PC-9 (cell line): ENCODE measurements around the gene ABCF3. TPM values are rescaled to one million over a fixed set of nuclear protein-coding genes. Genes with fewer than 3 reads are reported as not detected.

Experiments used
- BruUV-seq: library from RNA; stranded (reverse); fragments of 400-500 nt; replicated peaks from 2 replicates; lab custom pipeline; 2021; lab: Mats Ljungman, UMichigan
- CTCF ChIA-PET: fragments of 300-600 bp; sonication (Branson Sonifier 250); formaldehyde crosslinking; loops from one replicate; lab custom pipeline; 2022; ENCODE audit warnings: antibody characterized with exemption; lab: Charles Lee
- POLR2A ChIA-PET: fragments of 300-600 bp; sonication (Branson Sonifier 250); formaldehyde crosslinking; loops from one replicate; lab custom pipeline; 2022; ENCODE audit warnings: antibody characterized with exemption; ENCODE audit not compliant: unreplicated experiment; lab: Charles Lee
- DNase-seq, 2 experiments: peaks; one replicate each; pipeline versions ENCODE4 v3.0.0 to v3.0.0-alpha.2; 2015 to 2022; ENCODE audit warnings: mixed read lengths in 1 of 2
- H2AFZ ChIP-seq: fragments of 200-600 bp; sonication (generic); 2 replicates; pipeline ENCODE4 v1.8.1; 2017; ENCODE audit warnings: antibody characterized with exemption
- H3F3A ChIP-seq: fragments of 200-600 bp; sonication (generic); 2 replicates; pipeline ENCODE4 v1.8.1; 2017; ENCODE audit warnings: antibody characterized with exemption, mild to moderate bottlenecking, low read depth; ENCODE audit not compliant: insufficient read depth
- H3K27ac ChIP-seq: fragments of 200-600 bp; sonication (generic); 2 replicates; pipeline ENCODE4 v1.6.1; 2016; ENCODE audit warnings: mixed run types
- H3K27me3 ChIP-seq: fragments of 200-600 bp; sonication (generic); 2 replicates; pipeline ENCODE4 v1.6.1; 2016; ENCODE audit warnings: low read depth, mixed run types; ENCODE audit not compliant: insufficient read depth
- H3K36me3 ChIP-seq: fragments of 200-600 bp; sonication (generic); 2 replicates; pipeline ENCODE4 v1.6.1; 2016; ENCODE audit warnings: low read depth, mixed run types
- H3K4me1 ChIP-seq: fragments of 200-600 bp; sonication (generic); replicated peaks from 2 replicates; pipeline ENCODE4 v1.6.1; 2016; ENCODE audit warnings: mixed run types; ENCODE audit not compliant: insufficient read depth
- H3K4me2 ChIP-seq: fragments of 200-600 bp; sonication (generic); 2 replicates; pipeline ENCODE4 v1.6.1; 2017; ENCODE audit warnings: mixed run types
- H3K4me3 ChIP-seq: fragments of 200-600 bp; sonication (generic); 2 replicates; pipeline ENCODE4 v1.6.1; 2016; ENCODE audit warnings: mixed run types
- H3K79me2 ChIP-seq: fragments of 200-600 bp; sonication (generic); 2 replicates; pipeline ENCODE4 v1.6.1; 2017; ENCODE audit warnings: low read depth, mixed run types
- H3K9me2 ChIP-seq: fragments of 200-600 bp; sonication (generic); 2 replicates; pipeline ENCODE4 v1.8.1; 2017; ENCODE audit warnings: mild to moderate bottlenecking; ENCODE audit not compliant: insufficient read depth
- H3K9me3 ChIP-seq: fragments of 200-600 bp; sonication (generic); 2 replicates; pipeline ENCODE4 v1.8.1; 2016; ENCODE audit warnings: low read depth; ENCODE audit not compliant: insufficient read depth
- H4K20me1 ChIP-seq: fragments of 200-600 bp; sonication (generic); 2 replicates; pipeline ENCODE4 v1.8.1; 2017; ENCODE audit not compliant: insufficient read depth
- CTCF ChIP-seq: fragments of 200-600 bp; sonication (generic); conservative IDR thresholded peaks from 2 replicates; pipeline ENCODE4 v1.6.1; 2017; ENCODE audit warnings: mixed run types, antibody characterized with exemption, mild to moderate bottlenecking, moderate library complexity
- EZH2 ChIP-seq: fragments of 200-600 bp; sonication (generic); IDR thresholded peaks from 2 replicates; pipeline ENCODE4 v1.8.0; 2017; ENCODE audit warnings: antibody characterized with exemption, low read depth
- intact Hi-C: fragments of 100-400 bp; cut with micrococcal nuclease; formaldehyde crosslinking; loops from one replicate; pipeline ENCODE4 v1.10.0; 2022; ENCODE audit not compliant: unreplicated experiment
- total RNA-seq: library from RNA; stranded (reverse); gene quantifications from 2 replicates; pipeline ENCODE4 v1.2.3, GENCODE V29; 2021

The ABCF3 gene
- total RNA-seq, 1 experiment from 2014 or later: 98.8 TPM

DNA sequence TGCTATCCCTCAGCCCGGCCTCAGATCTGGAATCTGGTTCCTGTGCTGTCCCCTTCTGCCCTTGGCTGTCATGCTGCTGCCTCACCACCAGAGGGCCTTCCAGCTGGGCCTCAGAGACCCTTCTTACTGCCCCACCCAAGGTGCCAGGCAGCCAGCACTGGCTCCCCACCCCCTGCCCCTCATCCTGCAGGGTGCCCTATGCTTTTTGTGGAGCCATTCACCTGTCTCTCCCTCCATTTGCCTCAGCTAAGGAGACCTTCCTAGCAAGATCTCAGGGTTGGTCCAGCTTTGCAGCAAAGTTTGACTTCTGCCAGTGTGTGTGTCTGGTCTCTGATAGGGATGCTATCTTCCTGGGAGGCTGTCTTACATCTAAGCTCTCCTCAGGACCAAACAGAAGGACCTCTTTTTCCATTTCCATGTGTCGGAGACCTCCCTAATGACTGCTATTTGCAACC is 41.5 kb downstream of the ABCF3 start:
- Histone ChIP-seq H3F3A (peaks cover 20% of the 10 kb centered on the region; the same call in 1 of the 2 replicates), H3K4me3 (no peak overlapping the region), H4K20me1 (no peaks in the 10 kb centered on the region), H3K9me2 (no peaks in the 10 kb centered on the region), H3K4me2 (no peak overlapping the region), H2AFZ (no peak overlapping the region), H3K36me3 (no peaks in the 10 kb centered on the region), H3K27me3 (peaks cover 60% of the 10 kb centered on the region), H3K79me2 (no peaks in the 10 kb centered on the region), H3K4me1 (peaks cover 8% of the 10 kb centered on the region; the same call in 1 of the 2 replicates), H3K9me3 (no peaks in the 10 kb centered on the region), H3K27ac (no peak overlapping the region)
- intact Hi-C loops: no loop called here
- CTCF ChIA-PET: interaction anchor here (0.5 to 1.8 kb wide), 10 partner anchors 9 to 96 kb away, joined by 3 to 9 read pairs (median 4); partner anchors contain the start of gene ABCF3
- peak in 1 of 2 experiments; percentile 48 for DNase-seq
- BruUV-seq: no TSS peak
- POLR2A ChIA-PET: interaction anchor here (0.6 kb wide), 1 partner anchor 51 kb away, joined by 4 read pairs; no protein-coding TSS in a partner anchor
- TF ChIP-seq EZH2: no peak
- peak; percentile 100 for TF ChIP-seq CTCF

GRCh38 chr3:184228376-184229137 is 42.6 kb downstream of the ABCF3 start:
- intact Hi-C loops: no loop called here
- Histone ChIP-seq H3K4me3 (peak overlapping the region; percentile 70; the same call in 1 of the 2 replicates), H3K4me1 (peaks cover 8% of the 10 kb centered on the region; the same call in 1 of the 2 replicates), H4K20me1 (no peaks in the 10 kb centered on the region), H3K9me3 (no peaks in the 10 kb centered on the region), H3K4me2 (peak overlapping the region; percentile 97; the same call in 1 of the 2 replicates), H3K79me2 (no peaks in the 10 kb centered on the region), H3K36me3 (no peaks in the 10 kb centered on the region), H2AFZ (no peak overlapping the region), H3K9me2 (no peaks in the 10 kb centered on the region), H3K27ac (no peak overlapping the region), H3F3A (peaks cover 20% of the 10 kb centered on the region; the same call in 1 of the 2 replicates), H3K27me3 (peaks cover 66% of the 10 kb centered on the region)
- ChIA-PET POLR2A (interaction anchor here (0.6 kb wide), 1 partner anchor 541 kb away, joined by 3 read pairs; no protein-coding TSS in a partner anchor), CTCF (interaction anchor here (0.6 to 1.8 kb wide), 9 partner anchors 13 to 222 kb away, joined by 3 to 8 read pairs (median 5); partner anchors contain the start of genes ABCF3 and EEF1AKMT4)
- TF ChIP-seq CTCF: no peak
- no peak for DNase-seq
- no TSS peak for BruUV-seq

DNA sequence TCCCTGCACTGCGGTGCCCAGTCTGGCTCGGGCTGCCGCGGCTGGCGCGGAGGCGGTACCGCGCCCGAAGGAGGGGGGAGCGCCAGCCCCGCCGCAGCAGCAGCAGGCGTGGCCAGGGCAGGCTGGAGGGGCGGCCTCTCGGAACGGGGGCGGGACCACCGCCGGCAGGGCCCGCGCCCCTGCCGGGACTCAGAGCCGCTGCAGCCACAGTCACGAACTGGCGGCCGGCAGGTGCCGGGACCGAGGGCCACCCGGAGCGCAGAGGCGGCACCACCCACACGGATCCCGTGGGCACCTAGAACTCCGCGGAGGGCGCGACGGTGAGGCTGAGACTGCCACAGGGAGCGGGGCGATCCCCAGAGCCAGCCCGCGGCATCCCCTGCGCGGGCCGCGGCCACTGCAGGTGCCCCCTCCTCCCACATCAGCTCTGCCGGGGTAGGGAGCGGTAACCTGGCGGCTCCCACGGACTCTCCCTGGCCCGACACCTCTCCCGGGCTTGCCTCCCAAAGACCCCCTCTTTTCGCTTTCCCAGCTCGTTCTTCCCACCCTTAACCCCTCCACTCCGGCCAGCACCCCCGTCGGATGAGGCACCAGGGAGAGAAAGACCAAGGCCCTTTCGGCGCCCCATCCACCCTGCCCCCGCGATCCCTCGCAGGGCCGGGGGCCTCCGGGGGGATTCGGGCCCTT is 43.5 kb downstream of the ABCF3 start, which contains the start of gene VWA5B2:
Gene VWA5B2, plus strand, starts transcription at position 192 of the 687 bp plus-strand sequence. CDS start 944 bp downstream, outside the sequence.
- Histone ChIP-seq H3K9me2 (no peaks in the 10 kb centered on the region), H4K20me1 (no peaks in the 10 kb centered on the region), H3K79me2 (no peaks in the 10 kb centered on the region), H3K4me1 (peaks cover 15% of the 10 kb centered on the region), H3K36me3 (no peaks in the 10 kb centered on the region), H3K27me3 (peaks cover 62% of the 10 kb centered on the region), H3K4me2 (peak within 1 kb of the TSS; percentile 97), H3K9me3 (no peaks in the 10 kb centered on the region), H3K4me3 (peak within 1 kb of the TSS; percentile 70), H3F3A (peaks cover 23% of the 10 kb centered on the region; the same call in 1 of the 2 replicates), H3K27ac (no peak within 1 kb of the TSS), H2AFZ (peak within 1 kb of the TSS; percentile 79)
- peak; percentile 60 to 87 for DNase-seq
- POLR2A ChIA-PET: interaction anchor here (0.6 kb wide), 1 partner anchor 44 kb away, joined by 3 read pairs; the partner anchor contains the start of gene ABCF3
- CTCF ChIA-PET: interaction anchor here (0.6 kb wide), 1 partner anchor 31 kb away, joined by 5 read pairs; no protein-coding TSS in a partner anchor
- no TSS peak for BruUV-seq
- intact Hi-C loops: no loop called here
- TF ChIP-seq CTCF: peak; percentile 29; the same call in 1 of the 2 replicates
- peak; percentile 100 for TF ChIP-seq EZH2
